A673 (cell line): ENCODE measurements around the gene UBE2D3.

Experiments used
- CTCF ChIP-seq: fragments of 300-800, 200-600 bp; sonication (generic); conservative IDR thresholded peaks from 2 replicates; pipeline ENCODE4 v1.5.1; 2017; ENCODE audit warnings: low read depth, mild to moderate bottlenecking, antibody characterized with exemption, low read length, moderate library complexity, mixed read lengths
- EZH2 ChIP-seq: fragments of 200-600 bp; sonication (generic); IDR thresholded peaks from 2 replicates; pipeline ENCODE4 v1.6.1; 2017; ENCODE audit warnings: borderline replicate concordance, low read depth, mild to moderate bottlenecking, mixed read lengths, antibody characterized with exemption, low read length; ENCODE audit not compliant: poor library complexity, severe bottlenecking

DNA sequence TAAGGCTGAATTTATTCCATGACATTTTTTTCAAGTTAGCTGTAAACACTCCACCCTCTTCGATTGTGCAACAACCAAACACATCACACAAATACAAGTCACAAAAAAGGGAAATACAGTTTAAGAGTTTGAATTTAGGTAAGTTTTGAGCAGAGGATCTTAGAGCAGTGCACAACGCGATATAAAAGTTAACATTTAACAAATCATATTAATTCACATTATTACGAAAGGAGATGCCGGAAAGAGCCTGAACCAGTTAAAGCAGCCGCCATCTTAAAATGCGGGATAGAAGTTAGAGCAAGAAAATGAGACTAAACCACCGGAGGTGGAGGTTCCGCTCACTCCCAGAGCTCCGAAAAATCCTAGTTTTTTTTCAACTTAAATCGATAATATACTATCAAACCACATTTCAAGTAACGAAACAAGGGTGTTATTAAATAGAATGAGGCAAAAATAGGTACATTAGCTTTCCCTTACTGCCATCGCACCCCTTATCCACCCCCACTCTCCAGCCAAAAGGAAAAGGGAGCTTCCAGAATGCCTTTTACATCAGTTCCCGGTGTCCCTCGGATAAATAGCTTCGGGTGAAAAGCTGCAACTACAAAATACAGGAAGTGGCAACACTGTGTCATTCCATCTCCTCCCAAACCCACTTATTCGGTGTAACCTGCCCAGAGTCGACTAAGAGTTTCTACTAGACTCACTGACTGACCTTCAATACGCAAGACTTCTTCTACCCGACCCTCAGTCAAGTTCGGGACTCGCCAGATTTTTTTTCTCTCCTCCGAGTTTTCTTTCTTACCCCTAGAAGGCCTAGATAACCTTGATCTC lies 1.9 kb downstream of the UBE2D3 start:
- no peak for TF ChIP-seq CTCF
- no peak for TF ChIP-seq EZH2
